Fibroblast of the aortic adventitia (primary cell): ENCODE data around the gene GATC. TPM values are rescaled to one million over a fixed set of nuclear protein-coding genes. Genes with fewer than 3 reads are reported as not detected.

Experiments used
- DNase-seq: peaks from one replicate; pipeline ENCODE4 v3.0.0-alpha.2; 2010; ENCODE audit warnings: low read depth
- H3K4me3 ChIP-seq: 2 replicates; pipeline ENCODE4 v1.5.1; 2011; ENCODE audit warnings: low read depth, mild to moderate bottlenecking, control low read depth, low read length, moderate library complexity
- CTCF ChIP-seq: IDR thresholded peaks from 2 replicates; pipeline ENCODE4 v1.5.1; 2011; ENCODE audit warnings: mild to moderate bottlenecking, low read length, control low read depth, inconsistent platforms; ENCODE audit not compliant: insufficient read depth
- total RNA-seq: library from RNA; depleted of rRNA; stranded (reverse); fragments of >200 nt; gene quantifications from 2 replicates; pipeline ENCODE4 v1.2.3, GENCODE V29; 2012; ENCODE audit warnings: low replicate concordance

GATC gene
- total RNA-seq, 1 donor: 20.5 TPM

GRCh38 chr12:120489018-120489417 lies 42.8 kb downstream of the GATC start:
- no peak for TF ChIP-seq CTCF
- no peak for DNase-seq
- no peak overlapping the region for H3K4me3 ChIP-seq

GRCh38 chr12:120490325-120490724 lies 44.1 kb downstream of the GATC start:
- TF ChIP-seq CTCF: no peak
- H3K4me3 ChIP-seq: no peak overlapping the region
- no peak for DNase-seq

- H3K4me3 ChIP-seq: no peak overlapping the region
- DNase-seq: no peak
- no peak for TF ChIP-seq CTCF
Observed at GRCh38 chr12:120490833-120491512, 44.7 kb downstream of the GATC start.

- H3K4me3 ChIP-seq: peak overlapping the region; percentile 92
- no peak for DNase-seq
- no peak for TF ChIP-seq CTCF
Observed at GRCh38 chr12:120495186-120495730, 49.0 kb downstream of the GATC start.

GRCh38 chr12:120495731-120496412 lies 49.6 kb downstream of the GATC start, which contains the start of gene DYNLL1:
DYNLL1 (plus strand) TSS chr12:120496113; CDS start chr12:120496422, 309 bp downstream.
- no peak for TF ChIP-seq CTCF
- peak; percentile 95 for DNase-seq
- H3K4me3 ChIP-seq: peak within 1 kb of the TSS; percentile 92

GRCh38 chr12:120496413-120497340 lies 50.4 kb downstream of the GATC start:
- no peak for TF ChIP-seq CTCF
- peak overlapping the region; percentile 92 for H3K4me3 ChIP-seq
- peak; percentile 48 for DNase-seq
